Ascending aorta (tissue), 2 donors: ENCODE data around the gene IL4R. TPM values are rescaled to one million over a fixed set of nuclear protein-coding genes. Genes with fewer than 3 reads are reported as not detected.

Source experiments
- DNase-seq, 2 donors: peaks; one replicate each; pipeline ENCODE4 v3.0.0-alpha.2; 2019; ENCODE audit warnings: low spot score in 2 of 2
- H3K27ac ChIP-seq, 2 donors: fragments of 200-600 bp; sonication (generic); one replicate each; pipeline ENCODE4 v1.5.1; 2016 to 2017; ENCODE audit warnings: mild to moderate bottlenecking in 1 of 2
- H3K27me3 ChIP-seq: fragments of 200-600 bp; sonication (generic); one replicate; pipeline ENCODE4 v1.5.1; 2017
- H3K36me3 ChIP-seq, 2 donors: fragments of 200-600 bp; sonication (generic); one replicate each; pipeline ENCODE4 v1.5.1; 2016
- H3K4me1 ChIP-seq, 2 donors: fragments of 200-600 bp; sonication (generic); one replicate each; pipeline ENCODE4 v1.5.1; 2016 to 2017; ENCODE audit warnings: mild to moderate bottlenecking in 1 of 2
- H3K4me3 ChIP-seq, 2 donors: fragments of 200-600 bp; sonication (generic); one replicate each; pipeline ENCODE4 v1.5.1; 2016 to 2017; ENCODE audit warnings: mild to moderate bottlenecking in 1 of 2
- H3K9me3 ChIP-seq, 2 donors: fragments of 200-600 bp; sonication (generic); one replicate each; pipeline ENCODE4 v1.5.1; 2016
- intact Hi-C: fragments of 100-400 bp; cut with DNase I; formaldehyde crosslinking; loops from one replicate; pipeline ENCODE4 v1.15.1; 2023
- total RNA-seq: library from RNA; depleted of rRNA; stranded (reverse); fragments of >200 nt; gene quantifications from one replicate; pipeline ENCODE4 v1.1.0, GENCODE V29; 2016
- TF ChIP-seq, protein P1 (sequence below), 3 experiments: fragments of 200-600 bp in 2 of 3; fragments of 450-650 bp in 1 of 3; sonication (generic) in 2 of 3; IDR thresholded peaks; one replicate each; pipeline ENCODE4 v1.5.1; 2016 to 2019; ENCODE audit warnings: antibody characterized with exemption in 3 of 3, mild to moderate bottlenecking in 1 of 3, moderate library complexity in 1 of 3

Gene IL4R
- total RNA-seq, 1 donor from 2014 or later = 88.7 TPM

DNA sequence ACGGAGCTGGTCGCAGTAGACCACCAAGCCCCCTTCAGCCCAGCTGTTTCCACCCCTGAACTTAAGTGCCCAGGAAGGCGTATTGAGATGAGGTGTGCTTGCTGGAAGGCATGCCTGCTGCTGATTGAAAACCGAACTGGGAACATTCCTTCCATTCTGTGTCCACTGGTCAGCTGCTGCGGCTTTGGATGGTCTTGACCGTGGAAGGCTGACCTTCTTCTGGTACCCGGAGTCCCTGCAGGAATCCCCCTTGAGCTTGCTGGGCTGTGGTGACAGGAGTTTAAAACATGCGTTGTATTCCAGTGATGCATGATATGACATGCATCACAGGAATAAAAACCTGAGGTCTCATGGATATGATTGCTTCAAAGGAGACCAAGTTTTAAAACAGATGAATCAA lies 31.4 kb downstream of the IL4R start:
- TF ChIP-seq, protein P1, sequence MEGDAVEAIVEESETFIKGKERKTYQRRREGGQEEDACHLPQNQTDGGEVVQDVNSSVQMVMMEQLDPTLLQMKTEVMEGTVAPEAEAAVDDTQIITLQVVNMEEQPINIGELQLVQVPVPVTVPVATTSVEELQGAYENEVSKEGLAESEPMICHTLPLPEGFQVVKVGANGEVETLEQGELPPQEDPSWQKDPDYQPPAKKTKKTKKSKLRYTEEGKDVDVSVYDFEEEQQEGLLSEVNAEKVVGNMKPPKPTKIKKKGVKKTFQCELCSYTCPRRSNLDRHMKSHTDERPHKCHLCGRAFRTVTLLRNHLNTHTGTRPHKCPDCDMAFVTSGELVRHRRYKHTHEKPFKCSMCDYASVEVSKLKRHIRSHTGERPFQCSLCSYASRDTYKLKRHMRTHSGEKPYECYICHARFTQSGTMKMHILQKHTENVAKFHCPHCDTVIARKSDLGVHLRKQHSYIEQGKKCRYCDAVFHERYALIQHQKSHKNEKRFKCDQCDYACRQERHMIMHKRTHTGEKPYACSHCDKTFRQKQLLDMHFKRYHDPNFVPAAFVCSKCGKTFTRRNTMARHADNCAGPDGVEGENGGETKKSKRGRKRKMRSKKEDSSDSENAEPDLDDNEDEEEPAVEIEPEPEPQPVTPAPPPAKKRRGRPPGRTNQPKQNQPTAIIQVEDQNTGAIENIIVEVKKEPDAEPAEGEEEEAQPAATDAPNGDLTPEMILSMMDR (IDR thresholded peaks at IDR 0.05) = no peak
- no peak for DNase-seq
- Histone ChIP-seq H3K4me3 (no peak overlapping the region), H3K27ac (no peak overlapping the region), H3K9me3 (no peaks in the 10 kb centered on the region), H3K27me3 (no peaks in the 10 kb centered on the region), H3K36me3 (peaks cover 56 to 80% of the 10 kb centered on the region in 2 donors), H3K4me1 (no peaks in the 10 kb centered on the region)
- intact Hi-C loops = no loop called here

DNA sequence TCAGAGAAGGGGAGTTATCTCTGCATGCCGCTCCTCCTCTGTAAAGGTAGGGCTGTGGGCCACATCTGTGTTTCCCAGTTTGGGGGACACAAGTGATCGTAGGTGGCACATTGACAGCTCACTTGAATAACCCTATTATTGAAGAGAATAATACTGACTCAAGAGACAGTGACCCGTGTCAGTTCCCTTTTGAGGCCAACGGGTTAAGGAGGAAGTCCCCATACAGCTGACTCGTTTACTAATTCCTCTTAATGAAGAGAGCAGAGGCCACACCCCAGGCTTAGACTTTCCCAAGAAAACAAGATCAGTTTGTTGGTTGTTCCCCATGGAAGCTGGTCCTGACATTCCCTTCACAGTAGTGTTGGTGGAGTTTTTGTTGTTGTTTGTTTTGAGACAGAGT lies 33.0 kb downstream of the IL4R start:
- peaks cover 63 to 81% of the 10 kb centered on the region in 2 donors for H3K36me3 ChIP-seq
- no peaks in the 10 kb centered on the region for H3K4me1 ChIP-seq
- TF ChIP-seq, protein P1 (IDR thresholded peaks at IDR 0.05) = no peak
- no peak overlapping the region for H3K27ac ChIP-seq
- no peaks in the 10 kb centered on the region for H3K9me3 ChIP-seq
- no peak for DNase-seq
- intact Hi-C loops = no loop called here
- H3K4me3 ChIP-seq = no peak overlapping the region
- no peaks in the 10 kb centered on the region for H3K27me3 ChIP-seq

DNA sequence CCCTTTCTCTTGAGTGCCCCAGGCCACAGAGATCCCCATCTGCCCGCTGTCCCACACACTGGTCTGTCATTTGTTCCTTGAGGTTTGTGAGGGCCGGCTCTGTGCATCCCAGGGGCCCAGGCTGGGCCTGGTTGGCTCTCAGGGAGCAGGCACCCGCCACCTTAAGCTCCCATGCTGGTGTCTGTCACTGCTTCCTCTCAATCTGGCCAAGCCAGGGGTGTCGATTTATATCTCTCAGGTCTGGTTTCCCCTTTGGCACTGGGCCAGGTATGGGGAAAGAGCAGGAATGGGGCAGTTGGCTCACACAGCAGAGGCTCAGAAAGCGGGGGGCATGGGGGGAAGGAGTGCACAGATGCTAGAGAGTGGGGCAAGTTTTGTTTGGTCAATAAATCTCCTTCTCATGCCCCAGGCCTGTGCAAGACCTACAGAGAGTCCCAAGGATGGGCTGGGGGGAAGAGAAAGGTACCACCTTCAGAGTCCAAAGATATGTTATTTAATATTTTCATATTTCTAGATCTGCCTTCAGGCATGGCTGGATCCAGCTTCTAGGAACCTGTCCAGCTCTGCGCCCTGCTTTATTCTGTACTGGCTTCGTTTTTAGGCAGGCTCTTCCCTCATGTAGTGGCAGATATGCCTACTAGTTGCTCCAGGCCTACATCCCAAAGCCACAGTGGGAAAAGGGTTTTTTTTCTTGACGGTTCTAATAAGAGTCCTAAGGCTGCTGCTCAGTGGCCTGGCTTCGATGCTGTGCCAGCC lies 34.3 kb downstream of the IL4R start:
- Histone ChIP-seq H3K9me3 (no peaks in the 10 kb centered on the region), H3K27ac (no peak overlapping the region), H3K27me3 (no peaks in the 10 kb centered on the region), H3K4me1 (no peaks in the 10 kb centered on the region), H3K4me3 (no peak overlapping the region), H3K36me3 (peaks cover 66 to 83% of the 10 kb centered on the region in 2 donors)
- DNase-seq = no peak
- intact Hi-C loops = no loop called here
- TF ChIP-seq, protein P1 (IDR thresholded peaks at IDR 0.05) = no peak

DNA sequence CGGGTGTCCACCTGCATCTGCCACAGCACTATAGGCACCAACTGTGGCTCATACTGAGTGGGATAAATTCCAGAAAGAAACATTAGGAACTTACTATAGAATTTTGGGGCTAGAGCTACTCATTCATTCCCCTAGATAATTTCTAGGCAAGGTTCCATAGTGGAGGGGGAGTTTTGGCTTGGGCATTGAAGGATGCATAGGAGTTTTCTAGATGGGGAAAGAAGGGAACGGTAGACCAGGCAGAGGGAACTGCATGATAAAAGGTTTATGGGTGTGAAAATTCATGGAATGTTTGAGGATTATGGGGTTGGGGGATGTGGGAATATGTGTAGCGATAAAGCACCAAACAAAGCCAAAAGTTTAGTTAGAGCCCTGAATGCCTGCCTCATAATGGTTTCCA lies 35.5 kb downstream of the IL4R start:
- H3K27ac ChIP-seq = no peak overlapping the region
- peaks cover 71 to 84% of the 10 kb centered on the region in 2 donors for H3K36me3 ChIP-seq

DNA sequence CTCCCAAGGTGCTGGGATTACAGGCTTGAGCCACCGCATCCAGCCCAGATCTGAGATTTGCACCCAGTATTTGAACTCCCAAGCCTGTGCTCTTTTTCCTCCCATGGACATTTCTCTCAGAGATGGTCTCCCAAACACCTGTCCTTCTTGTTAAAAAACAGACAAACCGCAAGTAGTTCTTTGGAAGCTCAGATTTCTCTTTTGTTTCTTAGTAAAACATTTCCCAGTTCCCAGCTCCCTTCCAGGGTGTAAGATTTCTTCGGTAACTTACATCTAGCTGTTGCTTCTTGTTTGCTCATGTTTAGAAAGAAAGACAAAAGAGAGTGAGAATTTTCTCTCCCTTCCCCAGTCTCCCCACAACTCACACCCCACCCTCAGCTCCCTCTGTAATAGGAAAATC lies 36.2 kb downstream of the IL4R start:
- H3K4me3 ChIP-seq = no peak overlapping the region
- H3K36me3 ChIP-seq = peaks cover 66 to 84% of the 10 kb centered on the region in 2 donors
- DNase-seq = no peak
- no peak overlapping the region for H3K27ac ChIP-seq
- no peaks in the 10 kb centered on the region for H3K9me3 ChIP-seq
- TF ChIP-seq, protein P1 (IDR thresholded peaks at IDR 0.05) = no peak
- no peaks in the 10 kb centered on the region for H3K4me1 ChIP-seq
- H3K27me3 ChIP-seq = no peaks in the 10 kb centered on the region
- intact Hi-C loops = no loop called here

More for the DNA sequence above, 35.5 kb downstream of the IL4R start:
- Histone ChIP-seq H3K27me3 (no peaks in the 10 kb centered on the region), H3K4me1 (no peaks in the 10 kb centered on the region), H3K4me3 (no peak overlapping the region), H3K9me3 (no peaks in the 10 kb centered on the region)
- no peak for DNase-seq
- intact Hi-C loops = no loop called here
- TF ChIP-seq, protein P1 (IDR thresholded peaks at IDR 0.05) = no peak
